ENCODE measurements around the gene CLK2.
"Not testable (repeated sequence)": the region's sequence is repeated elsewhere in the genome, so short reads cannot be mapped to it uniquely, and the experiment has no call there.

The CLK2 gene

DNA sequence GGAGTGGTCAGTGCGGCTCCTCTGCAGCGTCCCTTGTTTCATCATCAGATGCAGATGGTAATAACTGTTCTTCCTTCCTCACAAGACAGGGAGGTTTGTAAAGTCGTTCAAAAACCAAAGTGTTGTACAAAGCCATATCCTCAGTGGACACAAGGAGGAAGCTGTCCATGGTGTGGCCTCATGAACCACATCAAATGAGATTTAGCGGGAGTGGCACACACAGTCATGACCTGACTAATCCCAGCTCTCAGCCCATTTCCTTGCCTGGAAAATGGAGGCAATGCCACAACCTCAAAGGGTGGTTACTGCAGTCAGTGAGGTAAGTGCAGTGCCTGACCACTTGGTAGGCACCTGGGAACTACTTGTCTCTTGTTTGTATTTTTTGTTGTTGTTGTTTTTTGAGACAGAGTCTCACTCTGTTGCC lies 31.5 kb downstream of the CLK2 start:
- DNase-seq (ENCODE audit: low spot score), result no peak

- peak; percentile 75 for DNase-seq (ENCODE audit: low spot score)
Measured at GRCh38 chr1:155241069-155241679, 32.1 kb downstream of the CLK2 start.

GRCh38 chr1:155236451-155236850 lies 36.9 kb downstream of the CLK2 start:
- DNase-seq (ENCODE audit: low spot score), result no peak

GRCh38 chr1:155235375-155235774 lies 37.9 kb downstream of the CLK2 start:
- DNase-seq (ENCODE audit: low spot score), result not testable (repeated sequence)

DNA sequence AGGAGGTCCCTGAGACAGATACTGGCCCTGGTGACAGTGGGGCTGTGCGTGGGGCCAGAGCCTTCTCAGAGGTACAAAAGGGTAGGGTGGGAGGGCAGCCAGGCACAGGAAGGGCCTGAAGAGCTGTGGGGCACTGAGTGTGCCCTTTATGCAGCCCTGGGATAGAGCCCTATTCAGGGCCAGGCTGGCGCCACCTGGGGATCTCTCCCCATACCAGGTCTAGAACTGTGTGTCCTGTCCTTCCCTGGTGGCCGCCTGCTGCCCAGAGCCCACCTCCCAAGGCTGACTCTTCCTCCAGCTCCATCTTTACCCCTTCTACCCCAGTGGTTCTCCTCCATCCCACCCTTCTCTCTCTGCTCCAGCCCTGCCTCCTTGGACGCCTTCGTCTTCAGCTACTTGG lies 39.8 kb downstream of the CLK2 start:
- not testable (repeated sequence) for DNase-seq (ENCODE audit: low spot score)

- not testable (repeated sequence) for DNase-seq (ENCODE audit: low spot score)
Measured at GRCh38 chr1:155232001-155232978, 41.0 kb downstream of the CLK2 start.

DNA sequence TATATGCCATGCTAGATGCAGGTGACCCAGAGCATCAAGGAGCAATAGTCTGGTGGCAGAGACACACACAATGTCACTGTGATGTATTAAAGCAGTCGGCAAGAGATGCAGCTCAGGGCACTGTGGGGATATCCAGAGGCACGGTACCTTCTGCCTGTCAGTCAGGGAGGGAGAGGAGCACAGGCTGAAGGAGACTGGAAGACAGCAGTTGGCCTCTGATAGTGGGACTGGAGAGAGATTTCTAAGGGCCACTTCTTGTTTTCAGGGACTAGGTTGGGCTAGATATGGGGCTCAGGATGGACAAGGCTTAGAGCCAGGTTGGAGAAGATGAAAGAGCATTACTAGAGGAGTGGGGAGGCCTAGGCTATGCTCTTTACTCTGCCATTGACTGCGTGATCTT lies 42.0 kb downstream of the CLK2 start:
- DNase-seq (ENCODE audit: low spot score), result not testable (repeated sequence)

DNA sequence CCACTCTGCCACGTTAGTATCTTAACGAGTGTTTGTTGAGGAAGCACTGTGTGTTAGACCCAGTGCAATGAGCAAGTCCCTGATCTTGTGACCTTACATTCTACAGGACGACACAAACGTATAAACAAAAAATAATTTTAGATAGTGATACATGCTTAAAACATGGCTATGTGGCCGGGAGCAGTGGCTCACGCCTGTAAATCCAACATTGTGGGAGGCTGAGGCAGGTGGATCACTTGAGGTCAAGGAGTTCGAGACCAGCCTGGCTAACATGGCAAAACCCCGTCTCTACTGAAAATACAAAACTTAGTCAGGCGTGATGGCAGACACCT lies 45.2 kb downstream of the CLK2 start:
- no peak for DNase-seq (ENCODE audit: low spot score)

GRCh38 chr1:155227261-155228095 lies 45.8 kb downstream of the CLK2 start:
- DNase-seq (ENCODE audit: low spot score), result peak; percentile 100

DNA sequence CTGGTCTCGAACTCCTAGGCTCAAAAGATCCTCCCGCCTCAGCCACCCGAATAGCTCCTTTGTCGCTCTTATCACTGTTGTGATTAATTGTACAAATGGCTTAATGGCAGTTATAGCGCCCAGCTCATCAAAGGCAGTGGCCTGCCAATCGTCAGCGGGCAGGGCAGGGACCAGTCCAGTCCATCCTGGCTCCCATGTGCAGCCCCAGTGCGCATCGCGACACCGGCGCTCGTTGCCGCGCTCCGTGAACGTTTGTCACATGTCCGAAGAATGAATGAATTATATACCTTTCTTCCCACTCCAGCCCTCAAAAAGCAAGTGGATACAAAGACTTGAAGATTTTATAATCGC lies 46.4 kb downstream of the CLK2 start:
- DNase-seq (ENCODE audit: low spot score), result peak; percentile 33

GRCh38 chr1:155226188-155226909 lies 47.0 kb downstream of the CLK2 start:
- DNase-seq (ENCODE audit: low spot score), result peak; percentile 80

DNA sequence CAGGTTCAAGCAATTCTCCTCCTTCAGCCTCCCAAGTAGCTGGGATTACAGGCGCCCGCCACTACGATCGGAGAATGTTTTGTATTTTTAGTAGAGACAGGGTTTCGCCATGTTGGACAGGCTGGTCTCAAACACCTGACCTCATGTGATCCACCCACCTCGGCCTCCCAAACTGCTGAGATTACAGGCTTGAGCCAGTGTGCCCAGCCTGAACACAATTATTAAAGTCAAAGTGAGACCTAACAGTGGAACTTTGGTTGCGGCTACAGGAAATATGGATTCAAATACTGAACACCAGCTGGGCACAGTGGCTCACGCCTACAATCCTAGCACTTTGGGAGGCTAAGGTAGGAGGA lies 47.9 kb downstream of the CLK2 start:
- not testable (repeated sequence) for DNase-seq (ENCODE audit: low spot score)

DNA sequence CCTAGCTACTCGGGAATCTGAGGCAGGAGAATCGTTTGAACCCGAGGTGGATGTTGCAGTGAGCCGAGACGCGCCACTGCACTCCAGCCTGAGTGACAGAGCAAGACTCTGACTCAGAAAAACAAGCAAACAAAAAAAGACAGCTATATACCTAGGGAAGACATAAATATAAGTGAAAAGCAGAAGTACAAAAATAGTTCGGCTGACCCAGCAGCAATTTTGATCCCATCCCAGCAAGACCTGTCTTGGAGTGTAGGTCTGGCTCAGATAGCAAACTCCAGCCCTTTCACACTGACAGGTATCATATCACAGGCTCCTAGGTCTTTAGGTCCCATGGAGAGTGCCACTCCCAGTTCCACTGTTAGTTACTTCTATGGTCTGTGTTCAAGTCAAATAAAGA lies 50.3 kb downstream of the CLK2 start:
- DNase-seq (ENCODE audit: low spot score), result no peak

DNA sequence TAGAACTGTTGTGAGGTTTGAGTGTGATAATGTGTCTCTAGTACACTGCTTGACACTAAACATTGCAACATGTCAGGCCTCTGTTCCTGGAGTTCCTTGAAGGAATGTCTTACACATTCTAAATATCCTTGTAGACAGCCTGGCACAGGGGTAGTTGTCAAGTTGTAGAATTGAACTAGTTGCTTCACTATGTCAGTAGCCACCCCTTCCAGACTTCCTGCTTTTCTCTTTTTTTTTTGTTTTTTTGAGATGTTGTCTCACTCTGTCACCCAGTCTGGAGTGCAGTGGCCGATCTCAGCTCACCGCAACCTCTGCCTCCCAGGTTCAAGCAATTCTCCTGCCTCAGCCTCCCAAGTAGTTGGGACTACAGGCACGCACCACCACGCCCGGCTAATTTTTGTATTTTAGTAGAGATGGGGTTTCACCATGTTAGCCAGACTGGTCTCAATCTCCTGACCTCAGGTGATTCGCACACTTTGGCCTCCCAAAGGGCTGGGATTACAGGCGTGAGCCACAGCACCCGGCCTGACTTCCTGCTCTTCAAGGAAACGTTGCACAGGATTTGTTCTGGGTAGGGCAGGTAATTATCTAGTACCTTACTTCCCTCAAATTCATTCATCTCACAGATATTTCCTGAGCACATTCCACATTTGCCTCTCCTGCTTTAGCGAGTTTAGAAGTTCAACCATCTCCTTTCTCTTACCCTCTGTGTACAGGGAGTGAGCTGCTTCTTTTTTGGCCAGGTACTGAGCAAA lies 52.9 kb downstream of the CLK2 start:
- not testable (repeated sequence) for DNase-seq (ENCODE audit: low spot score)

- DNase-seq (ENCODE audit: low spot score), result no peak
Measured at GRCh38 chr1:155219592-155220031, 53.7 kb downstream of the CLK2 start.

GRCh38 chr1:155218854-155219591 lies 54.3 kb downstream of the CLK2 start:
- no peak for DNase-seq (ENCODE audit: low spot score)

DNA sequence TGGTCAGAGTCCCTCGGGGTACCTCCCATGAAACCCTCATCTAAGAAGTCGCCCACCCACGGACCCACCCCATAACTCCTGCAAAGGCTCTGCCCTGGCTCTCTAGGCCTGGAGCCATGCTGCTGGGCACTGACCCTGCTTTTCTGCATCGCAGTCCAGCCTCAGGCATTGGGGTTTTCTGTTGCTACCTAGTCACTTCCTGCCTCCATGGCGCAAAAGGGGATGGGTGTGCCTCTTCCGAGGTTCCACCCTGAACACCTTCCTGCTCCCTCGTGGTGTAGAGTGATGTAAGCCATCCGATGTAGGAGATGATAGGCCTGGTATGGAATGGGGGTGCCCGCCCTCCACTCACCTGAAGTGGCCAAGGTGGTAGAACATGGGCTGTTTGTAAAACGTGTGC lies 58.6 kb downstream of the CLK2 start:
- not testable (repeated sequence) for DNase-seq (ENCODE audit: low spot score)

Data from germinal center (tissue), 1 donor.